Testis (tissue), 3 donors: Measurements from ENCODE around the gene CCDC13. TPM values are rescaled to one million over a fixed set of nuclear protein-coding genes. Genes with fewer than 3 reads are reported as not detected.

ENCODE experiments used
- DNase-seq: peaks from one replicate; pipeline ENCODE4 v3.0.0-alpha.2; 2019
- H3K27ac ChIP-seq, 2 donors: fragments of 200-600 bp; sonication (generic); one replicate each; pipeline ENCODE4 v1.5.1; 2019
- H3K27me3 ChIP-seq: fragments of 200-600 bp; sonication (generic); one replicate; pipeline ENCODE4 v1.5.1; 2019
- H3K36me3 ChIP-seq: fragments of 200-600 bp; sonication (generic); one replicate; pipeline ENCODE4 v1.5.1; 2017; ENCODE audit warnings: low read depth; ENCODE audit errors: missing control alignments
- H3K4me1 ChIP-seq: fragments of 200-600 bp; sonication (generic); one replicate; pipeline ENCODE4 v1.5.1; 2019
- H3K4me3 ChIP-seq, 2 donors: fragments of 200-600 bp; sonication (generic); one replicate each; pipeline ENCODE4 v1.5.1; 2017 to 2019
- H3K9me3 ChIP-seq: fragments of 200-600 bp; sonication (generic); one replicate; pipeline ENCODE4 v1.5.1; 2017
- CTCF ChIP-seq, 3 experiments: fragments of 450-650 bp in 2 of 3; fragments of 200-600 bp in 1 of 3; sonication (generic) in 1 of 3; IDR thresholded peaks; one replicate each; pipeline ENCODE4 v1.5.1; 2016 to 2019; ENCODE audit warnings: antibody characterized with exemption in 3 of 3, mild to moderate bottlenecking in 2 of 3, moderate library complexity in 1 of 3
- POLR2A ChIP-seq: fragments of 450-650 bp; IDR thresholded peaks from one replicate; pipeline ENCODE4 v1.6.1; 2017; ENCODE audit warnings: antibody characterized with exemption, mild to moderate bottlenecking, moderate library complexity
- WGBS, 2 donors: methylation state at CpG; one replicate each; pipeline ENCODE4 v1.1.5; 2018; 5-methylcytosine and 5-hydroxymethylcytosine counted together
- intact Hi-C: fragments of 100-400 bp; cut with DNase I; formaldehyde crosslinking; loops from one replicate; pipeline ENCODE4 v1.15.1; 2023; ENCODE audit warnings: low total_unique reads
- polyA plus RNA-seq: library from polyadenylated mRNA; stranded (reverse); fragments of 350-450 nt; fragmentation: Illumina TruSeq; extraction: RNeasy Lipid Tissue Mini Kit (QIAGEN cat#74804); gene quantifications from one replicate; pipeline ENCODE4 v1.2.3, GENCODE V29; 2014; ENCODE audit warnings: low read depth, low replicate concordance; ENCODE audit not compliant: insufficient read depth
- total RNA-seq, 2 donors: library from RNA; depleted of rRNA; stranded (reverse); fragments of >200 nt; gene quantifications; one replicate each; pipeline ENCODE4 v1.2.3, GENCODE V29; 2016

Gene CCDC13
- total and polyA plus RNA-seq, 3 donors from 2014 or later = 6.5 to 23.0 (median 12.5) TPM

- no peaks in the 10 kb centered on the region for H3K27me3 ChIP-seq
- DNase-seq = no peak
- TF ChIP-seq CTCF (IDR thresholded peaks at IDR 0.05) (no peak), POLR2A (no peak)
- WGBS, 2 donors = 94 to 96% methylated on average over 2 of the region's 2 CpGs
- intact Hi-C loops = no loop called here
- H3K9me3 ChIP-seq = no peaks in the 10 kb centered on the region
- H3K4me1 ChIP-seq = no peaks in the 10 kb centered on the region
- H3K36me3 ChIP-seq = no peaks in the 10 kb centered on the region
- H3K4me3 ChIP-seq = no peak overlapping the region
- no peak overlapping the region for H3K27ac ChIP-seq
Observed at GRCh38 chr3:42786631-42787030, 13.6 kb upstream of the CCDC13 start.

GRCh38 chr3:42786212-42786611 is 13.2 kb upstream of the CCDC13 start:
- Histone ChIP-seq H3K27ac (no peak overlapping the region), H3K4me1 (no peaks in the 10 kb centered on the region), H3K36me3 (no peaks in the 10 kb centered on the region), H3K4me3 (no peak overlapping the region), H3K27me3 (no peaks in the 10 kb centered on the region), H3K9me3 (no peaks in the 10 kb centered on the region)
- DNase-seq = no peak
- intact Hi-C loops = no loop called here
- TF ChIP-seq CTCF (IDR thresholded peaks at IDR 0.05) (no peak), POLR2A (no peak)
- 56 to 76% methylated on average over 1 of the region's 1 CpG for WGBS, 2 donors

- Histone ChIP-seq H3K4me1 (peaks cover 6% of the 10 kb centered on the region), H3K4me3 (no peak overlapping the region), H3K27me3 (no peaks in the 10 kb centered on the region), H3K36me3 (no peaks in the 10 kb centered on the region), H3K27ac (no peak overlapping the region), H3K9me3 (no peaks in the 10 kb centered on the region)
- no peak for DNase-seq
- WGBS, 2 donors = 56 to 66% methylated on average over 11 of the region's 11 CpGs
- intact Hi-C loops = no loop called here
- TF ChIP-seq CTCF (IDR thresholded peaks at IDR 0.05) (peak; percentile 76 to 88 (median 81)), POLR2A (no peak)
Observed at GRCh38 chr3:42780892-42781700, 8.0 kb upstream of the CCDC13 start.

GRCh38 chr3:42780398-42780797 is 7.3 kb upstream of the CCDC13 start:
- no peak for DNase-seq
- intact Hi-C loops = no loop called here

More at GRCh38 chr3:42780398-42780797, 7.3 kb upstream of the CCDC13 start:
- Histone ChIP-seq H3K9me3 (no peaks in the 10 kb centered on the region), H3K27me3 (no peaks in the 10 kb centered on the region), H3K36me3 (no peaks in the 10 kb centered on the region), H3K27ac (no peak overlapping the region), H3K4me3 (no peak overlapping the region), H3K4me1 (peaks cover 6% of the 10 kb centered on the region)
- no peak for TF ChIP-seq CTCF (IDR thresholded peaks at IDR 0.05)
- no peak for TF ChIP-seq POLR2A
- WGBS, 2 donors = 75 to 76% methylated on average over 3 of the region's 3 CpGs
